AG04450 (cell line): ENCODE data around the gene NR5A2. TPM values are rescaled to one million over a fixed set of nuclear protein-coding genes. Genes with fewer than 3 reads are reported as not detected.

Experiments
- CTCF ChIA-PET: fragments of 300-600, 350-600 bp; formaldehyde crosslinking; extraction: SDS; loops from one replicate; lab custom pipeline; 2022; ENCODE audit warnings: antibody characterized with exemption, inconsistent platforms; lab: Charles Lee
- POLR2A ChIA-PET: fragments of 350-600 bp; formaldehyde crosslinking; extraction: SDS; loops from one replicate; lab custom pipeline; 2021; ENCODE audit warnings: antibody characterized with exemption, inconsistent platforms; lab: Yijun Ruan, JAX
- DNase-seq: peaks from one replicate; pipeline ENCODE4 v3.0.0-alpha.2; 2011; ENCODE audit warnings: low read depth, low spot score
- H3K27ac ChIP-seq: one replicate; pipeline ENCODE4 v1.5.1; 2012; ENCODE audit warnings: low read depth, low read length, control low read depth
- H3K27me3 ChIP-seq: one replicate; pipeline ENCODE4 v1.6.0; 2012; ENCODE audit warnings: low read length; ENCODE audit not compliant: control insufficient read depth, insufficient read depth
- H3K4me3 ChIP-seq: 2 replicates; pipeline ENCODE4 v1.5.1; 2011; ENCODE audit warnings: mild to moderate bottlenecking, low read depth, low read length, control low read depth
- H3K9me3 ChIP-seq: 2 replicates; pipeline ENCODE4 v1.5.1; 2012; ENCODE audit warnings: low read length; ENCODE audit not compliant: control insufficient read depth, insufficient read depth
- CTCF ChIP-seq: IDR thresholded peaks from 2 replicates; pipeline ENCODE4 v1.5.1; 2011; ENCODE audit warnings: low read depth, low read length, control low read depth, inconsistent platforms
- polyA minus RNA-seq: library from RNA; depleted of rRNA, polyadenylated mRNA; stranded (reverse); fragments of >200 nt; gene quantifications from 2 replicates; pipeline ENCODE4 v1.2.3, GENCODE V29; 2011; rRNA and poly(A)+ RNA removed
- polyA plus RNA-seq: library from polyadenylated mRNA; depleted of rRNA; stranded (reverse); fragments of >200 nt; gene quantifications from 2 replicates; pipeline ENCODE4 v1.2.3, GENCODE V29; 2011; rRNA removed

NR5A2 gene
- 0.02 TPM in 1 of 2 replicates, not detected in the other for polyA plus RNA-seq
- polyA minus RNA-seq, result 0.09 TPM in 1 of 2 replicates, not detected in the other

GRCh38 chr1:200027264-200027823, at the start of gene NR5A2:
Gene NR5A2 (plus strand): TSS chr1:200027710. CDS start chr1:200027848, 138 bp downstream.
- no peak for TF ChIP-seq CTCF
- H3K9me3 ChIP-seq, result no peaks in the 10 kb centered on the region; the same call in 1 of the 2 replicates
- ChIA-PET CTCF (interaction anchor here (1.5 kb wide), 1 partner anchor 342 kb away, joined by 4 read pairs; no protein-coding TSS in a partner anchor), POLR2A (no interaction called here)
- peaks cover 41% of the 10 kb centered on the region for H3K27me3 ChIP-seq
- H3K27ac ChIP-seq, result no peak within 1 kb of the TSS
- H3K4me3 ChIP-seq, result no peak within 1 kb of the TSS
- DNase-seq, result no peak

- CTCF ChIA-PET, result no interaction called here
- H3K4me3 ChIP-seq, result no peak overlapping the region
- no peaks in the 10 kb centered on the region for H3K9me3 ChIP-seq
- no peak overlapping the region for H3K27ac ChIP-seq
- peaks cover 2% of the 10 kb centered on the region for H3K27me3 ChIP-seq
- DNase-seq, result no peak
- POLR2A ChIA-PET, result no interaction called here
- TF ChIP-seq CTCF, result no peak
These were observed 49.0 kb upstream of the NR5A2 start for GRCh38 chr1:199978408-199978940.

- H3K4me3 ChIP-seq, result no peak overlapping the region
- TF ChIP-seq CTCF, result no peak
- no peak for DNase-seq
- H3K9me3 ChIP-seq, result no peaks in the 10 kb centered on the region
- no peaks in the 10 kb centered on the region for H3K27me3 ChIP-seq
- no peak overlapping the region for H3K27ac ChIP-seq
- CTCF ChIA-PET, result interaction anchor here (0.7 kb wide), 1 partner anchor 555 kb away, joined by 3 read pairs; no protein-coding TSS in a partner anchor
- POLR2A ChIA-PET, result no interaction called here
These were observed 48.4 kb upstream of the NR5A2 start for GRCh38 chr1:199979071-199979470.

- Histone ChIP-seq H3K9me3 (no peaks in the 10 kb centered on the region), H3K4me3 (no peak overlapping the region), H3K27ac (no peak overlapping the region), H3K27me3 (no peaks in the 10 kb centered on the region)
- ChIA-PET POLR2A (no interaction called here), CTCF (no interaction called here)
- TF ChIP-seq CTCF, result no peak
- no peak for DNase-seq
These were observed 45.9 kb upstream of the NR5A2 start for GRCh38 chr1:199981584-199981983.

- no peak overlapping the region for H3K27ac ChIP-seq
- ChIA-PET CTCF (no interaction called here), POLR2A (no interaction called here)
- TF ChIP-seq CTCF, result no peak
- H3K9me3 ChIP-seq, result no peaks in the 10 kb centered on the region
- H3K27me3 ChIP-seq, result no peaks in the 10 kb centered on the region
- no peak for DNase-seq
- no peak overlapping the region for H3K4me3 ChIP-seq
These were observed 44.9 kb upstream of the NR5A2 start for GRCh38 chr1:199982606-199983005.
